ENCODE results near the gene KIAA0753.

DNA sequence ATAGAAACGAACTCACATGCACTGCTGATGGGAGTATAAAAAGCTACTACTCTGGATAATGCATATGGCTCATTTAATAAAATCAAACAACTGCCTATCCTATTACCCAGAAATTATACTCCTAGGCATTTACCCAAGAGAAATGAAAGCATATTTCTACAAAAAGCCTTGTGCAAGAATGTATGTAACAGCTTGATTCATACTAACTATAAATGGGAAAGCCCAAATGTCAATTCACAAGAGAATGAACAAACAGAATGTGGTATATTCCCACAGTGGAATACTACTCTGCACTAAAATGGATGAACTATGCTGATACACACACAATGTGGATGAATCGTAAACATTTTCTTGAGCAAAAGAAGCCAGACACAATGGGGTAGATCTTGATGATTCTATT lies 38.4 kb downstream of the KIAA0753 start:
- TF ChIP-seq YY1 (IDR thresholded peaks at IDR 0.05; ENCODE audit: insufficient read depth, insufficient read length): no peak
- TF ChIP-seq ZNF274 (IDR thresholded peaks at IDR 0.05; ENCODE audit: low read depth, low read length): no peak
